ENCODE data around the gene MICU1. TPM values are rescaled to one million over a fixed set of nuclear protein-coding genes. Genes with fewer than 3 reads are reported as not detected.
A peak's percentile ranks its signal among the peaks of the same experiment; 100 is the strongest.

MICU1 gene
- total RNA-seq, 1 donor from 2014 or later = 58.2 TPM

DNA sequence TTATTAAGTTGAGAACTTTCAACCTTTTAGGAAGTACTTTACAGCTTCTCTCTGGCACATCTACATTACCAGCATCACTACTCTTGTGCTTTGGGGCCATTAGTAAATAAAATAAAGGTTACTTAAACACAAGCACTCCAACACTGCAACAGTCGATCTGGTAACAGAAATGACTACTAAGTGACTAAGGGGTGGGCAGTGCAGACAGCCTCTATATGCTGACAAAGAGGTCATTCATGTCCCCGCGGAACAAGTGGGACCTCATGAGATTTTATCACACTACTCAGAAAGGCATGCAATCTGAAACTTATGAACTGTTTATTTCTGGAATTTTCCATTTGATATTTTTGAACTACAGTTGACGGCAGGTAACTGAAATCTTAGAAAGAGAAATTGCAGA, 159.9 kb downstream of the MICU1 start:
- peaks cover 43% of the 10 kb centered on the region for H3K4me1 Mint-ChIP-seq
- H3K27me3 Mint-ChIP-seq (ENCODE audit: low read depth) = no peaks in the 10 kb centered on the region
- peak overlapping the region; percentile 51 for H3K27ac Mint-ChIP-seq
- DNase-seq (ENCODE audit: low spot score in 2 of 2, unreplicated experiment in 2 of 2) = no peak
- no peaks in the 10 kb centered on the region for H3K9me3 Mint-ChIP-seq
- TF ChIP-seq, protein P1, sequence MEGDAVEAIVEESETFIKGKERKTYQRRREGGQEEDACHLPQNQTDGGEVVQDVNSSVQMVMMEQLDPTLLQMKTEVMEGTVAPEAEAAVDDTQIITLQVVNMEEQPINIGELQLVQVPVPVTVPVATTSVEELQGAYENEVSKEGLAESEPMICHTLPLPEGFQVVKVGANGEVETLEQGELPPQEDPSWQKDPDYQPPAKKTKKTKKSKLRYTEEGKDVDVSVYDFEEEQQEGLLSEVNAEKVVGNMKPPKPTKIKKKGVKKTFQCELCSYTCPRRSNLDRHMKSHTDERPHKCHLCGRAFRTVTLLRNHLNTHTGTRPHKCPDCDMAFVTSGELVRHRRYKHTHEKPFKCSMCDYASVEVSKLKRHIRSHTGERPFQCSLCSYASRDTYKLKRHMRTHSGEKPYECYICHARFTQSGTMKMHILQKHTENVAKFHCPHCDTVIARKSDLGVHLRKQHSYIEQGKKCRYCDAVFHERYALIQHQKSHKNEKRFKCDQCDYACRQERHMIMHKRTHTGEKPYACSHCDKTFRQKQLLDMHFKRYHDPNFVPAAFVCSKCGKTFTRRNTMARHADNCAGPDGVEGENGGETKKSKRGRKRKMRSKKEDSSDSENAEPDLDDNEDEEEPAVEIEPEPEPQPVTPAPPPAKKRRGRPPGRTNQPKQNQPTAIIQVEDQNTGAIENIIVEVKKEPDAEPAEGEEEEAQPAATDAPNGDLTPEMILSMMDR (IDR thresholded peaks at IDR 0.05; ENCODE audit: unreplicated experiment) = no peak
- H3K36me3 Mint-ChIP-seq = peaks cover 15% of the 10 kb centered on the region
- H3K4me3 Mint-ChIP-seq = no peak overlapping the region

DNA sequence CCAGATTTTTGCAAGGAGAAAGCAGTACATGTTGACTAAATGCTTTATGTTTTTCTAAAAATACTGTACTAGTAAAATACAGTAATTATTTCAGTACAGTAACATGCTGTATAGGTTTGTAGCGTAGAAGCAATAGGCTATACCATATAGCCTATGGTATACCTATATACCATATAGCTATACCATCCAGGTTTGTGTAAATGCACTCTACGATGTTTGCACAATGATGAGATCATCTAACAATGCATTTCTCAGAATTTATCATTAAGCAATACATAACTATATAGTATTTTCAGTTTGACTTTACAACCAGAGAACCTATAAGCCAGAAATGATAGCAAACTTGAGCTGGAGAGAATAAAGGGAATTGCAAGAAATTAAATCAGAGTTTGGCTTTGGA, 161.4 kb downstream of the MICU1 start:
- H3K36me3 Mint-ChIP-seq = peaks cover 4% of the 10 kb centered on the region
- TF ChIP-seq, protein P1 (IDR thresholded peaks at IDR 0.05; ENCODE audit: unreplicated experiment) = no peak
- H3K27me3 Mint-ChIP-seq (ENCODE audit: low read depth) = no peaks in the 10 kb centered on the region
- peaks cover 56% of the 10 kb centered on the region for H3K4me1 Mint-ChIP-seq
- no peaks in the 10 kb centered on the region for H3K9me3 Mint-ChIP-seq
- DNase-seq (ENCODE audit: low spot score in 2 of 2, unreplicated experiment in 2 of 2) = no peak
- no peak overlapping the region for H3K27ac Mint-ChIP-seq
- no peak overlapping the region for H3K4me3 Mint-ChIP-seq

DNA sequence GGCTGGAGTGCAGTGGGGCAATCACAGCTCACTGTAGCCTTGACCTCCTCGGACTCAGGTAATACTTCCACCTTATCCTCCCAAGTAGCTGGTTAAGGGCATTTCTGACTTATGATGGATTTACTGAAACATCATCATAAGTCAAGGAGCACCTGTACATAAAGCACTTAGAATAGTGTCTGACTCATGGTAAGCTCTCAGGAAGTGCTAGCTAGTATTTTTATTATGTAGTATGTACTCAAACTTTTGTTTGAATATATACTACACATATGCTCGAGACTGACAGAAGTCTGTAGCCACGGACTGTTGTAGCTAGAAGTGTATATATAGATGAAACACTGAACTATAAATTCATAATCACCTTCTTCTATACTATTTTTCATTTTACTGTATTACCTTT, 163.6 kb downstream of the MICU1 start:
- Mint-ChIP-seq H3K27me3 (ENCODE audit: low read depth) (no peaks in the 10 kb centered on the region), H3K4me3 (no peak overlapping the region), H3K4me1 (peaks cover 53% of the 10 kb centered on the region), H3K36me3 (peaks cover 4% of the 10 kb centered on the region), H3K9me3 (no peaks in the 10 kb centered on the region), H3K27ac (peak overlapping the region; percentile 74)
- no peak for DNase-seq (ENCODE audit: low spot score in 2 of 2, unreplicated experiment in 2 of 2)
- TF ChIP-seq, protein P1 (IDR thresholded peaks at IDR 0.05; ENCODE audit: unreplicated experiment) = no peak

DNA sequence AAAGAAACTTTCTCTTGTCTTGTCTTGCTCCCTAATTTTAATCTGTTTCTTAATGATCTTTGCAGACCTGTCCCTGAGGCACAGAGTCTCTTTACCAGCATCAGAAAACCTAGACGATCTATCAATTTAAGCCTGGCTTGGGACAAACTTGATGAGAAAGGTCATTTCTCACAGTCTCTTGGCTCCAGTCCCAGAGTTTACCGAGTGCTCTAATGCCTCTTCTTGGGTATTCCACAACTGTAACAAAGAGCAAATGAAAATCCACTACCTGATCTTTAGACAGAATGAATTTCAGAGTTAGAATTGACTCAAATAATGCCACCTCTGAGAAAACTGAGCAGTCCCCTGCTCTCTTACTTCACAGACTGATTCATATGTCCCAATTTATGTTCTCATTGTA, 164.8 kb downstream of the MICU1 start:
- H3K4me1 Mint-ChIP-seq = peaks cover 55% of the 10 kb centered on the region
- no peak for DNase-seq (ENCODE audit: low spot score in 2 of 2, unreplicated experiment in 2 of 2)
- no peaks in the 10 kb centered on the region for H3K9me3 Mint-ChIP-seq
- TF ChIP-seq, protein P1 (IDR thresholded peaks at IDR 0.05; ENCODE audit: unreplicated experiment) = no peak
- H3K27ac Mint-ChIP-seq = peak overlapping the region; percentile 74
- H3K4me3 Mint-ChIP-seq = no peak overlapping the region
- H3K27me3 Mint-ChIP-seq (ENCODE audit: low read depth) = no peaks in the 10 kb centered on the region
- peaks cover 4% of the 10 kb centered on the region for H3K36me3 Mint-ChIP-seq

DNA sequence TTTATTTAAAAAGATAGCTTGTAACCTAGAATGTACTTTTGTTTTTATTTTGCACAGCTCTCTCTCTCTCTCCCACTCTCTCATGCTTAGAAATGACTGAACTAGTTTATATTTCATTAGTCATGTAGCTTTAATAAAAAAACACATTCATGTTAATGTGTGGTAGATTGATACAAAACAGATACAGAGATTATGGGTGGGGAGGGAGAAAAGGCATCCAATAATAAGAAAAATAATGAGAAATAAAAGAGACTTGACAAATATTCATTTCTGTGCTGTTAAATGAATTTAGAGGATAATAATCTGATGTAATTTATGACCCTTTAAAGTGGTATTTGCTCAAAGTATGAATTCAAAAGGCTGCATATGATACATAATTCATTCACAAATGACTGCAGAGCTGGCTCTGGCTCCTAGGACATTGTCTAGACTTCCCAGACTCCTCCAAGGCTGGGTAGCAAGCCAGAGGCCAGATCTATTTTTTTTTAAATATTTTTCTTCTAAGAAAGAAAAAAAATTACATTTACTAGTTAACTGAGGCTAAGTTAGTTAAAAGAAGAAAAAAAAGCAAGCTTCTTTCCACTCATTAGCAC, 165.5 kb downstream of the MICU1 start:
- Mint-ChIP-seq H3K27me3 (ENCODE audit: low read depth) (no peaks in the 10 kb centered on the region), H3K4me1 (peaks cover 57% of the 10 kb centered on the region), H3K27ac (peak overlapping the region; percentile 64), H3K9me3 (no peaks in the 10 kb centered on the region), H3K4me3 (no peak overlapping the region), H3K36me3 (peaks cover 4% of the 10 kb centered on the region)
- TF ChIP-seq, protein P1 (IDR thresholded peaks at IDR 0.05; ENCODE audit: unreplicated experiment) = no peak
- no peak for DNase-seq (ENCODE audit: low spot score in 2 of 2, unreplicated experiment in 2 of 2)

DNA sequence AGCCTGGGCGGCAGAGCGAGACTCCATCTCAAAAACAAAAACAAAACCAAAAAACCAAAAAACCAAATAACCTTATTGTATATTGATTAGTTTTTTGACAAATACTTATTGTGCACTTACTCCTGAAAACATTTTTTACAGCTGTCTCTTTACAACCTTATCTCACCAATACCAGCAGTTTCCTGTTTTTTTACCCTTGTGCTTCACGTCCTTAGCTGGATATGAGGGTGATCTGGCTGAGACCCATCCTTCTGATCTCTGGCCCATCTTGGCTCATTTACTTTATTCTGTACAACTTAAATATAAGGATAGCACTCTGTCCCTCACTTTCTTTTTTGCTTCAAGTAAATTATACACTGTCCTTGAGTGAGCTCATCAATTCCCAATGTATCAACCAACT, 166.6 kb downstream of the MICU1 start:
- TF ChIP-seq, protein P1 (IDR thresholded peaks at IDR 0.05; ENCODE audit: unreplicated experiment) = no peak
- Mint-ChIP-seq H3K9me3 (no peaks in the 10 kb centered on the region), H3K36me3 (peaks cover 4% of the 10 kb centered on the region), H3K27ac (peak overlapping the region; percentile 64), H3K27me3 (ENCODE audit: low read depth) (no peaks in the 10 kb centered on the region), H3K4me3 (no peak overlapping the region), H3K4me1 (peaks cover 57% of the 10 kb centered on the region)
- DNase-seq (ENCODE audit: low spot score in 2 of 2, unreplicated experiment in 2 of 2) = no peak

Measured in mesothelial cell of epicardium (in vitro differentiated cells).